Measurements from ENCODE around the gene SLC6A17. TPM values are rescaled to one million over a fixed set of nuclear protein-coding genes. Genes with fewer than 3 reads are reported as not detected.

Gene SLC6A17
- total and polyA plus RNA-seq, 7 donors, result under 0.01 to 0.83 (median 0.36) TPM; not detected in 2

GRCh38 chr1:110133436-110133835, 16.9 kb upstream of the SLC6A17 start:
- TF ChIP-seq POLR2AphosphoS5 (IDR thresholded peaks at IDR 0.05), result no peak
- no peak for TF ChIP-seq CTCF (IDR thresholded peaks at IDR 0.05)
- no peak for TF ChIP-seq POLR2A (IDR thresholded peaks at IDR 0.05)
- TF ChIP-seq EP300 (IDR thresholded peaks at IDR 0.05), result no peak
- intact Hi-C loops (cut with DNase I), result no loop called here
- 93 to 94% methylated on average over 4 of the region's 4 CpGs for WGBS, 2 donors
- peaks cover 0 to 16% (median 4%) of the 10 kb centered on the region in 4 donors for H3K4me1 ChIP-seq
- no peak overlapping the region for H3K27ac ChIP-seq
- no peaks in the 10 kb centered on the region for H3K9me3 ChIP-seq
- DNase-seq, result no peak
- no peak overlapping the region for H3K4me3 ChIP-seq
- peaks cover 8 to 24% (median 21%) of the 10 kb centered on the region in 3 donors for H3K27me3 ChIP-seq
- no peaks in the 10 kb centered on the region for H3K36me3 ChIP-seq

- H3K27me3 ChIP-seq, result peaks cover 8 to 28% (median 21%) of the 10 kb centered on the region in 3 donors
- intact Hi-C loops (cut with DNase I), result no loop called here
- no peak overlapping the region for H3K27ac ChIP-seq
- no peaks in the 10 kb centered on the region for H3K36me3 ChIP-seq
- TF ChIP-seq EP300 (IDR thresholded peaks at IDR 0.05) (no peak), CTCF (IDR thresholded peaks at IDR 0.05) (no peak), POLR2AphosphoS5 (IDR thresholded peaks at IDR 0.05) (no peak), POLR2A (IDR thresholded peaks at IDR 0.05) (no peak)
- peaks cover 0 to 16% (median 4%) of the 10 kb centered on the region in 4 donors for H3K4me1 ChIP-seq
- no peak for DNase-seq
- H3K4me3 ChIP-seq, result no peak overlapping the region
- WGBS, 2 donors, result 33 to 64% methylated on average over 11 of the region's 11 CpGs
- no peaks in the 10 kb centered on the region for H3K9me3 ChIP-seq
Observed at GRCh38 chr1:110134050-110134595, 16.2 kb upstream of the SLC6A17 start.

DNA sequence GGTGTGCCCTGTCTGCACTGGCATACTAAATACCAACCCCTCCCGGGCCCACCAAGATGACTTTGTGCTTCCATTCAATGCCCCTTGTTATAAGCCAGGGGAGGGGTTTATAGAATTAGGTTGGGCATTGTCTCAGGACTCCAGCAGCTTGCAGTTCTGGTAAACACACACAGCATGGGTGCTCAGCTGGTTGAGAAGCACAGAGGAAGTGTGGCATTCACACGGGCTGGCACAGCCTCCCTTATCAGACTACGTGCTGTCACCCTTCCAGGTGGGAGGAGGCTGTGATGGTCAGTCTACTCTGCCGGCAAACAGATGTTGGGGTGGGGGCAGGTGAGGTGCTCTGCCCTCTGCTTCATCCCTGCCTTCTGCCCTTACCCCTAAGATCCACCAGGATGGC, 15.0 kb upstream of the SLC6A17 start:
- 28 to 54% methylated on average over 4 of the region's 4 CpGs for WGBS, 2 donors
- DNase-seq, result no peak
- Histone ChIP-seq H3K27ac (no peak overlapping the region), H3K27me3 (peaks cover 5 to 20% (median 10%) of the 10 kb centered on the region in 3 donors), H3K4me1 (peaks cover 0 to 9% (median 1%) of the 10 kb centered on the region in 4 donors), H3K36me3 (no peaks in the 10 kb centered on the region), H3K9me3 (no peaks in the 10 kb centered on the region), H3K4me3 (no peak overlapping the region)
- TF ChIP-seq EP300 (IDR thresholded peaks at IDR 0.05) (no peak), CTCF (IDR thresholded peaks at IDR 0.05) (no peak), POLR2AphosphoS5 (IDR thresholded peaks at IDR 0.05) (no peak), POLR2A (IDR thresholded peaks at IDR 0.05) (no peak)
- intact Hi-C loops (cut with DNase I), result no loop called here

DNA sequence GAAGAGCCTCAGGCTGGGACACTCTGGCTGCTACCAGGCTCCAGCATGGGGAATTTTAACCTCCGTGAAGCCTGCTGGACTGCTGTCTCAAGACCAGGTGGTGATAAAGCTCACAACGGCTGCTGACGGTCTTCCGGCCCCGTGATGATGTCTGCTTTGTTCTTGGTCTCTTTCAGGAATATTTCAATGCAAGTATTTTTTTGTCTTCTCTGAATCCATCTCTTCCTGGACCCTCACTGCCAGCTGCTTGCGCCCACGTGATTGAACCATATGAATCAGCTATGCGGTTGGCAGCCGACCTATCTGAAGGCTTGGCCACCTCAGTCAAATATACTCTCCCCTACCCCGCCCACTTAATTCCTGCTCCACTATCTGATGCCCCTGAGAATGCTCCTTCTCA, 14.6 kb upstream of the SLC6A17 start:
- Histone ChIP-seq H3K4me3 (no peak overlapping the region), H3K9me3 (no peaks in the 10 kb centered on the region), H3K27ac (no peak overlapping the region), H3K4me1 (peaks cover 0 to 6% (median 0%) of the 10 kb centered on the region in 4 donors), H3K27me3 (peaks cover 1 to 16% (median 6%) of the 10 kb centered on the region in 3 donors), H3K36me3 (no peaks in the 10 kb centered on the region)
- 64 to 81% methylated on average over 10 of the region's 10 CpGs for WGBS, 2 donors
- intact Hi-C loops (cut with DNase I), result no loop called here
- no peak for DNase-seq
- TF ChIP-seq EP300 (IDR thresholded peaks at IDR 0.05) (no peak), POLR2A (IDR thresholded peaks at IDR 0.05) (no peak), CTCF (IDR thresholded peaks at IDR 0.05) (no peak), POLR2AphosphoS5 (IDR thresholded peaks at IDR 0.05) (no peak)

GRCh38 chr1:110136911-110137310, 13.4 kb upstream of the SLC6A17 start:
- peaks cover 0 to 12% (median 0%) of the 10 kb centered on the region in 3 donors for H3K27me3 ChIP-seq
- H3K27ac ChIP-seq, result no peak overlapping the region
- intact Hi-C loops (cut with DNase I), result no loop called here
- no peak for DNase-seq
- H3K4me1 ChIP-seq, result peaks cover 0 to 6% (median 0%) of the 10 kb centered on the region in 4 donors
- no peaks in the 10 kb centered on the region for H3K9me3 ChIP-seq
- TF ChIP-seq CTCF (IDR thresholded peaks at IDR 0.05), result no peak
- no peak for TF ChIP-seq POLR2AphosphoS5 (IDR thresholded peaks at IDR 0.05)
- no peak for TF ChIP-seq POLR2A (IDR thresholded peaks at IDR 0.05)
- no peak for TF ChIP-seq EP300 (IDR thresholded peaks at IDR 0.05)
- H3K36me3 ChIP-seq, result no peaks in the 10 kb centered on the region
- no peak overlapping the region for H3K4me3 ChIP-seq
- WGBS, 2 donors, result 2 to 5% methylated on average over 7 of the region's 7 CpGs
